ENCODE measurements around the gene TTC28.

The TTC28 gene

GRCh38 chr22:28139516-28139915, 540.1 kb downstream of the TTC28 start:
- no peak overlapping the region for H3K9ac ChIP-seq (ENCODE audit: low read depth, low read length, poor library complexity, severe bottlenecking)
- H3K9me2 ChIP-seq (replicated peaks; ENCODE audit: low read depth, low read length): no peaks in the 10 kb centered on the region
- no peaks in the 10 kb centered on the region for H3K36me3 ChIP-seq (ENCODE audit: insufficient read depth, low read length)
- no peaks in the 10 kb centered on the region for H3F3A ChIP-seq (ENCODE audit: low read depth)
- H4K20me1 ChIP-seq (ENCODE audit: insufficient read depth, low read length, poor library complexity, severe bottlenecking): peaks cover 19% of the 10 kb centered on the region
- H3K4me2 ChIP-seq (ENCODE audit: low read depth, low read length, poor library complexity, severe bottlenecking): no peak overlapping the region
- no peak overlapping the region for H3K4me3 ChIP-seq (ENCODE audit: low read length, poor library complexity, severe bottlenecking)
- H3K4me1 ChIP-seq (ENCODE audit: insufficient read depth, low read length, poor library complexity, severe bottlenecking): peaks cover 25% of the 10 kb centered on the region
- TF ChIP-seq CTCF (conservative IDR thresholded peaks at IDR 0.05; ENCODE audit: low read length): no peak
- TF ChIP-seq EZH2phosphoT487 (IDR thresholded peaks at IDR 0.05; ENCODE audit: borderline replicate concordance): no peak
- H3K79me2 ChIP-seq (ENCODE audit: insufficient read depth, low read length): peaks cover 66% of the 10 kb centered on the region
- no peaks in the 10 kb centered on the region for H3K27me3 ChIP-seq (ENCODE audit: insufficient read depth, low read length, poor library complexity, severe bottlenecking)
- no peak overlapping the region for H2AFZ ChIP-seq (ENCODE audit: low read length)
- H3K9me3 ChIP-seq (ENCODE audit: insufficient read depth, low read depth, low read length): no peaks in the 10 kb centered on the region

GRCh38 chr22:28137036-28137435, 542.6 kb downstream of the TTC28 start:
- Histone ChIP-seq H3K4me2 (ENCODE audit: low read depth, low read length, poor library complexity, severe bottlenecking) (no peak overlapping the region), H3K4me1 (ENCODE audit: insufficient read depth, low read length, poor library complexity, severe bottlenecking) (peaks cover 14% of the 10 kb centered on the region), H2AFZ (ENCODE audit: low read length) (no peak overlapping the region), H3K27me3 (ENCODE audit: insufficient read depth, low read length, poor library complexity, severe bottlenecking) (no peaks in the 10 kb centered on the region), H4K20me1 (ENCODE audit: insufficient read depth, low read length, poor library complexity, severe bottlenecking) (peaks cover 14% of the 10 kb centered on the region), H3K4me3 (ENCODE audit: low read length, poor library complexity, severe bottlenecking) (no peak overlapping the region), H3K36me3 (ENCODE audit: insufficient read depth, low read length) (no peaks in the 10 kb centered on the region), H3K79me2 (ENCODE audit: insufficient read depth, low read length) (peaks cover 47% of the 10 kb centered on the region), H3K9me3 (ENCODE audit: insufficient read depth, low read depth, low read length) (no peaks in the 10 kb centered on the region), H3F3A (ENCODE audit: low read depth) (no peaks in the 10 kb centered on the region), H3K9me2 (replicated peaks; ENCODE audit: low read depth, low read length) (no peaks in the 10 kb centered on the region), H3K9ac (ENCODE audit: low read depth, low read length, poor library complexity, severe bottlenecking) (no peak overlapping the region)
- TF ChIP-seq CTCF (conservative IDR thresholded peaks at IDR 0.05; ENCODE audit: low read length): no peak
- no peak for TF ChIP-seq EZH2phosphoT487 (IDR thresholded peaks at IDR 0.05; ENCODE audit: borderline replicate concordance)

DNA sequence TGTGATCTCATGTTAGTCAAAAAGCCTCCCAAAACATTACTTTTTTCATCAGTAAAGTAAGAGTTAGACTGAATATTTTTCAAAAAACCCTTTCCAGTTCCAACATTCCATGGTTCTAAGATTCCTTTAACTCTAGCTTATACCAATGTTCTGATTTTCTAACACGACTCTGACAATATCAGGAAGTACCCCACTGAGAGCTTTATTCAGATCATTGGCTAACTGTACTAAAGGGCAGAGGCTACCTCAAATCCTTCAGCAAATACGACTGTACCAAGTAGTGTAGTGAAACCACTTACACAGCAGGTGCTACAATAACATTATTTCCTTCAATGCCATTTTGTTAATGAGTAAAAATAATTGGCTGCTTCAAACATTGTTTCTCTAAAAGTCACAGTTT, 547.2 kb downstream of the TTC28 start:
- no peaks in the 10 kb centered on the region for H3K9me3 ChIP-seq (ENCODE audit: insufficient read depth, low read depth, low read length)
- no peak overlapping the region for H3K4me3 ChIP-seq (ENCODE audit: low read length, poor library complexity, severe bottlenecking)
- no peak overlapping the region for H3K4me2 ChIP-seq (ENCODE audit: low read depth, low read length, poor library complexity, severe bottlenecking)
- H2AFZ ChIP-seq (ENCODE audit: low read length): no peak overlapping the region
- peaks cover 32% of the 10 kb centered on the region for H3K79me2 ChIP-seq (ENCODE audit: insufficient read depth, low read length)
- H3K9me2 ChIP-seq (replicated peaks; ENCODE audit: low read depth, low read length): no peaks in the 10 kb centered on the region
- no peaks in the 10 kb centered on the region for H3F3A ChIP-seq (ENCODE audit: low read depth)
- no peaks in the 10 kb centered on the region for H4K20me1 ChIP-seq (ENCODE audit: insufficient read depth, low read length, poor library complexity, severe bottlenecking)
- H3K9ac ChIP-seq (ENCODE audit: low read depth, low read length, poor library complexity, severe bottlenecking): no peak overlapping the region
- H3K36me3 ChIP-seq (ENCODE audit: insufficient read depth, low read length): peaks cover 4% of the 10 kb centered on the region; the same call in 1 of the 2 replicates
- no peak for TF ChIP-seq EZH2phosphoT487 (IDR thresholded peaks at IDR 0.05; ENCODE audit: borderline replicate concordance)
- no peak for TF ChIP-seq CTCF (conservative IDR thresholded peaks at IDR 0.05; ENCODE audit: low read length)
- H3K4me1 ChIP-seq (ENCODE audit: insufficient read depth, low read length, poor library complexity, severe bottlenecking): no peaks in the 10 kb centered on the region
- H3K27me3 ChIP-seq (ENCODE audit: insufficient read depth, low read length, poor library complexity, severe bottlenecking): no peaks in the 10 kb centered on the region

Measured in Loucy (cell line).